ENCODE results near the gene FFAR1. TPM values are rescaled to one million over a fixed set of nuclear protein-coding genes. Genes with fewer than 3 reads are reported as not detected.
A peak's percentile ranks its signal among the peaks of the same experiment; 100 is the strongest.
"Not testable (repeated sequence)": the region's sequence is repeated elsewhere in the genome, so short reads cannot be mapped to it uniquely, and the experiment has no call there.

FFAR1 gene
- total and polyA plus RNA-seq, 2 experiments from 2014 or later = not detected

GRCh38 chr19:35375505-35376307 is 28.0 kb downstream of the FFAR1 start:
- no peaks in the 10 kb centered on the region for H3K9me2 ChIP-seq (replicated peaks; ENCODE audit: insufficient read depth)
- no peaks in the 10 kb centered on the region for H4K20me1 ChIP-seq (ENCODE audit: insufficient read depth, poor library complexity, severe bottlenecking)
- H3K27ac ChIP-seq = no peak overlapping the region
- no peaks in the 10 kb centered on the region for H3K79me2 ChIP-seq
- no peak overlapping the region for H2AFZ ChIP-seq
- DNase-seq (ENCODE audit: low spot score) = no peak
- H3K9me3 ChIP-seq (ENCODE audit: low read depth) = no peaks in the 10 kb centered on the region
- H3K36me3 ChIP-seq (replicated peaks; ENCODE audit: insufficient read depth, low read depth) = no peaks in the 10 kb centered on the region
- 87% methylated on average over 12 of the region's 12 CpGs for WGBS (ENCODE audit: low lambda C conversion rate, missing lambda C conversion rate)
- no peak for TF ChIP-seq EZH2phosphoT487 (IDR thresholded peaks at IDR 0.05; ENCODE audit: low read depth, severe bottlenecking, unreplicated experiment)
- TF ChIP-seq EZH2 (IDR thresholded peaks at IDR 0.05; ENCODE audit: borderline replicate concordance) = no peak
- TF ChIP-seq, protein P1, sequence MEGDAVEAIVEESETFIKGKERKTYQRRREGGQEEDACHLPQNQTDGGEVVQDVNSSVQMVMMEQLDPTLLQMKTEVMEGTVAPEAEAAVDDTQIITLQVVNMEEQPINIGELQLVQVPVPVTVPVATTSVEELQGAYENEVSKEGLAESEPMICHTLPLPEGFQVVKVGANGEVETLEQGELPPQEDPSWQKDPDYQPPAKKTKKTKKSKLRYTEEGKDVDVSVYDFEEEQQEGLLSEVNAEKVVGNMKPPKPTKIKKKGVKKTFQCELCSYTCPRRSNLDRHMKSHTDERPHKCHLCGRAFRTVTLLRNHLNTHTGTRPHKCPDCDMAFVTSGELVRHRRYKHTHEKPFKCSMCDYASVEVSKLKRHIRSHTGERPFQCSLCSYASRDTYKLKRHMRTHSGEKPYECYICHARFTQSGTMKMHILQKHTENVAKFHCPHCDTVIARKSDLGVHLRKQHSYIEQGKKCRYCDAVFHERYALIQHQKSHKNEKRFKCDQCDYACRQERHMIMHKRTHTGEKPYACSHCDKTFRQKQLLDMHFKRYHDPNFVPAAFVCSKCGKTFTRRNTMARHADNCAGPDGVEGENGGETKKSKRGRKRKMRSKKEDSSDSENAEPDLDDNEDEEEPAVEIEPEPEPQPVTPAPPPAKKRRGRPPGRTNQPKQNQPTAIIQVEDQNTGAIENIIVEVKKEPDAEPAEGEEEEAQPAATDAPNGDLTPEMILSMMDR (IDR thresholded peaks at IDR 0.05; ENCODE audit: poor library complexity) = no peak
- no peaks in the 10 kb centered on the region for H3K27me3 ChIP-seq
- no peak overlapping the region for H3K4me3 ChIP-seq
- no peak overlapping the region for H3K4me2 ChIP-seq
- H3K4me1 ChIP-seq (ENCODE audit: insufficient read depth) = peaks cover 8% of the 10 kb centered on the region

GRCh38 chr19:35377656-35378055 is 30.0 kb downstream of the FFAR1 start:
- no peak overlapping the region for H3K27ac ChIP-seq
- no peak for DNase-seq (ENCODE audit: low spot score)
- H3K9me2 ChIP-seq (replicated peaks; ENCODE audit: insufficient read depth) = no peaks in the 10 kb centered on the region
- no peaks in the 10 kb centered on the region for H3K27me3 ChIP-seq
- H3K4me3 ChIP-seq = no peak overlapping the region
- TF ChIP-seq EZH2phosphoT487 (IDR thresholded peaks at IDR 0.05; ENCODE audit: low read depth, severe bottlenecking, unreplicated experiment) (no peak), EZH2 (IDR thresholded peaks at IDR 0.05; ENCODE audit: borderline replicate concordance) (no peak)
- TF ChIP-seq, protein P1 (IDR thresholded peaks at IDR 0.05; ENCODE audit: poor library complexity) = no peak
- H3K79me2 ChIP-seq = no peaks in the 10 kb centered on the region
- H2AFZ ChIP-seq = no peak overlapping the region
- peaks cover 14% of the 10 kb centered on the region for H3K4me1 ChIP-seq (ENCODE audit: insufficient read depth)
- 79% methylated on average over 1 of the region's 1 CpG for WGBS (ENCODE audit: low lambda C conversion rate, missing lambda C conversion rate)
- H3K9me3 ChIP-seq (ENCODE audit: low read depth) = no peaks in the 10 kb centered on the region
- no peaks in the 10 kb centered on the region for H3K36me3 ChIP-seq (replicated peaks; ENCODE audit: insufficient read depth, low read depth)
- H3K4me2 ChIP-seq = no peak overlapping the region
- no peaks in the 10 kb centered on the region for H4K20me1 ChIP-seq (ENCODE audit: insufficient read depth, poor library complexity, severe bottlenecking)

- Histone ChIP-seq H4K20me1 (ENCODE audit: insufficient read depth, poor library complexity, severe bottlenecking) (no peaks in the 10 kb centered on the region), H3K36me3 (replicated peaks; ENCODE audit: insufficient read depth, low read depth) (no peaks in the 10 kb centered on the region), H3K9me2 (replicated peaks; ENCODE audit: insufficient read depth) (no peaks in the 10 kb centered on the region), H3K4me1 (ENCODE audit: insufficient read depth) (peaks cover 14% of the 10 kb centered on the region), H3K79me2 (no peaks in the 10 kb centered on the region), H3K4me2 (no peak overlapping the region), H3K27ac (no peak overlapping the region), H3K4me3 (no peak overlapping the region), H3K27me3 (no peaks in the 10 kb centered on the region), H3K9me3 (ENCODE audit: low read depth) (no peaks in the 10 kb centered on the region), H2AFZ (no peak overlapping the region)
- no peak for DNase-seq (ENCODE audit: low spot score)
- 95% methylated on average over 3 of the region's 3 CpGs for WGBS (ENCODE audit: low lambda C conversion rate, missing lambda C conversion rate)
- TF ChIP-seq, protein P1 (IDR thresholded peaks at IDR 0.05; ENCODE audit: poor library complexity) = no peak
- no peak for TF ChIP-seq EZH2phosphoT487 (IDR thresholded peaks at IDR 0.05; ENCODE audit: low read depth, severe bottlenecking, unreplicated experiment)
- no peak for TF ChIP-seq EZH2 (IDR thresholded peaks at IDR 0.05; ENCODE audit: borderline replicate concordance)
Measured at GRCh38 chr19:35378356-35378755, 30.7 kb downstream of the FFAR1 start.

DNA sequence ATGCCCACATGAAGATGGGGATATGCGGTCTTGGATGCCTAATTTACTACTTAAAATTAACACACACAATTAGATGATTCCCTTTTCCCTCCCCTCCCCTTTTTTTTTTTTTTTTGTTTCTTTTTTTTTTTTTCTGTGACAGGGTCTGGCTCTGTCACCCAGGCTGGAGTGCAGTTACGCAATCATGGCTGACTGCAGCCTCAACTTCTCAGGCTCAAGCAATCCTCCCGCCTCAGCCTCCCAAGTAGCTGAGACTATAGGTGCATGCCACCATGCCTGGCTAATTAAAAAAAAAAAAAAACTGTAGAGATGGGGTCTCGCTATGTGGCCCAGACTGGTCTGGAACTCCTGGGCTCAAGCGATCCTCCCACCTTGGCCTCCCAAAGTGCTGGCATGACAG is 31.8 kb downstream of the FFAR1 start:
- not testable (repeated sequence) for DNase-seq (ENCODE audit: low spot score); H3K4me3 ChIP-seq
- WGBS (ENCODE audit: low lambda C conversion rate, missing lambda C conversion rate) = 91% methylated on average over 5 of the region's 5 CpGs

More for the DNA sequence above, 31.8 kb downstream of the FFAR1 start:
- not testable (repeated sequence) for H3K36me3 ChIP-seq (replicated peaks; ENCODE audit: insufficient read depth, low read depth); H3K79me2 ChIP-seq; H3K27me3 ChIP-seq; H3K9me3 ChIP-seq (ENCODE audit: low read depth); H3K4me2 ChIP-seq; H2AFZ ChIP-seq; H4K20me1 ChIP-seq (ENCODE audit: insufficient read depth, poor library complexity, severe bottlenecking); H3K9me2 ChIP-seq (replicated peaks; ENCODE audit: insufficient read depth)
- Histone ChIP-seq H3K27ac (peak overlapping the region; percentile 44), H3K4me1 (ENCODE audit: insufficient read depth) (peaks cover 14% of the 10 kb centered on the region)

Measured in hepatocyte (in vitro differentiated cells).